DMS53 treated with DMSO at 0.1 percent for 48 hours (cell line): ENCODE results near the gene TIAM2.

ENCODE experiments used
- DNase-seq: peaks from one replicate; lab custom pipeline; 2025; ENCODE audit not compliant: unreplicated experiment; lab: John Stamatoyannopoulos, UW

TIAM2 gene

GRCh38 chr6:155122199-155122950 lies 127.3 kb downstream of the TIAM2 start:
- DNase-seq: no peak

- no peak for DNase-seq
Observed at GRCh38 chr6:155123520-155123919, 128.4 kb downstream of the TIAM2 start.

GRCh38 chr6:155125906-155126305 lies 130.8 kb downstream of the TIAM2 start:
- no peak for DNase-seq

GRCh38 chr6:155126727-155127439 lies 131.8 kb downstream of the TIAM2 start:
- DNase-seq: peak; percentile 12

GRCh38 chr6:155128977-155129376 lies 133.9 kb downstream of the TIAM2 start:
- DNase-seq: no peak

- no peak for DNase-seq
Observed at GRCh38 chr6:155129744-155130143, 134.6 kb downstream of the TIAM2 start.

- no peak for DNase-seq
Observed at GRCh38 chr6:155130161-155130853, 135.2 kb downstream of the TIAM2 start.

GRCh38 chr6:155132617-155133016 lies 137.5 kb downstream of the TIAM2 start:
- no peak for DNase-seq

GRCh38 chr6:155141002-155141401 lies 145.9 kb downstream of the TIAM2 start:
- DNase-seq: no peak

GRCh38 chr6:155141512-155141911 lies 146.4 kb downstream of the TIAM2 start:
- no peak for DNase-seq

- DNase-seq: no peak
Observed at GRCh38 chr6:155142168-155143028, 147.3 kb downstream of the TIAM2 start.

GRCh38 chr6:155143029-155143577 lies 148.0 kb downstream of the TIAM2 start:
- no peak for DNase-seq

GRCh38 chr6:155143578-155144106 lies 148.5 kb downstream of the TIAM2 start:
- no peak for DNase-seq

GRCh38 chr6:155146205-155146604 lies 151.1 kb downstream of the TIAM2 start:
- no peak for DNase-seq

- no peak for DNase-seq
Observed at GRCh38 chr6:155147958-155148663, 153.0 kb downstream of the TIAM2 start.

GRCh38 chr6:155150967-155151671 lies 156.0 kb downstream of the TIAM2 start:
- DNase-seq: no peak

- no peak for DNase-seq
Observed at GRCh38 chr6:155152211-155153076, 157.3 kb downstream of the TIAM2 start.

GRCh38 chr6:155154158-155154830 lies 159.2 kb downstream of the TIAM2 start:
- DNase-seq: peak; percentile 32
